Immature natural killer cell (primary cell): ENCODE results near the gene FRMD4A. TPM values are rescaled to one million over a fixed set of nuclear protein-coding genes. Genes with fewer than 3 reads are reported as not detected.

Experiments
- DNase-seq, 3 donors: peaks; one replicate each; pipeline ENCODE4 v3.0.0; 2022; ENCODE audit warnings: mixed read lengths in 1 of 3
- H3K27ac Mint-ChIP-seq, 6 donors: one replicate each; pipeline ENCODE4 v1.8.0; 2020; ENCODE audit warnings: mixed read lengths in 6 of 6, mild to moderate bottlenecking in 5 of 6, inconsistent platforms in 4 of 6, moderate library complexity in 3 of 6
- H3K27me3 Mint-ChIP-seq, 3 donors: one replicate each; pipeline ENCODE4 v1.8.0; 2020 to 2021; ENCODE audit warnings: low read depth in 3 of 3, mild to moderate bottlenecking in 3 of 3, mixed read lengths in 3 of 3, moderate library complexity in 3 of 3, inconsistent platforms in 1 of 3
- H3K36me3 Mint-ChIP-seq, 3 donors: one replicate each; pipeline ENCODE4 v1.8.0; 2020; ENCODE audit warnings: mixed read lengths in 3 of 3, inconsistent platforms in 2 of 3, mild to moderate bottlenecking in 2 of 3
- H3K4me1 Mint-ChIP-seq, 2 donors: one replicate each; pipeline ENCODE4 v1.8.0; 2020; ENCODE audit warnings: inconsistent platforms in 2 of 2, mild to moderate bottlenecking in 2 of 2, mixed read lengths in 2 of 2, moderate library complexity in 1 of 2
- H3K4me3 Mint-ChIP-seq, 5 donors: one replicate each; pipeline ENCODE4 v1.8.0; 2020; ENCODE audit warnings: mild to moderate bottlenecking in 5 of 5, mixed read lengths in 5 of 5, inconsistent platforms in 3 of 5, moderate library complexity in 3 of 5
- H3K9me3 Mint-ChIP-seq, 6 donors: one replicate each; pipeline ENCODE4 v1.8.0; 2020; ENCODE audit warnings: mild to moderate bottlenecking in 6 of 6, mixed read lengths in 6 of 6, inconsistent platforms in 4 of 6, moderate library complexity in 3 of 6
- polyA plus RNA-seq, 3 donors: library from polyadenylated mRNA; unstranded; fragments of 300-500 nt; fragmentation: Illumina TruSeq; gene quantifications; one replicate each; pipeline ENCODE4 v1.2.3, GENCODE V29; 2021

FRMD4A gene
- polyA plus RNA-seq, 3 donors from 2014 or later, result 0.48 TPM; not detected in 2

DNA sequence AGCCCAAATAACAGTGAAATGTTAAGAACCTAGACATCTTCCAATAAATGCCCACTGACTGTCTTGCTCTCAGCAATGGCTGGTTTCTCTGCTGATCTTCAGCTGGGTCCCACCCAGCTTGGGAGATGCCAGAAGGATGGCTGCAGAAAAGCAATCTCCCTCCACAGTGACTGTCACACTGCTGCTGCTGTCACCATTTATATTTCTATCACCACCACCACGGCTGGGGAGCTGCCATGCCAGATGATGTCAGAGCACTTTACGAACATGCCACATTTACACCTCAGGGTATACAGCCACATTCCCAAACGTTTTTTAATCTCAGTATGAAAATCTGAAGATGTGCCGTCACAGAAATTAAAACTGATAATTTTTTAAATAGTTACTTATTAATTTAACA is 29.8 kb upstream of the FRMD4A start:
- no peak overlapping the region for H3K4me3 Mint-ChIP-seq

DNA sequence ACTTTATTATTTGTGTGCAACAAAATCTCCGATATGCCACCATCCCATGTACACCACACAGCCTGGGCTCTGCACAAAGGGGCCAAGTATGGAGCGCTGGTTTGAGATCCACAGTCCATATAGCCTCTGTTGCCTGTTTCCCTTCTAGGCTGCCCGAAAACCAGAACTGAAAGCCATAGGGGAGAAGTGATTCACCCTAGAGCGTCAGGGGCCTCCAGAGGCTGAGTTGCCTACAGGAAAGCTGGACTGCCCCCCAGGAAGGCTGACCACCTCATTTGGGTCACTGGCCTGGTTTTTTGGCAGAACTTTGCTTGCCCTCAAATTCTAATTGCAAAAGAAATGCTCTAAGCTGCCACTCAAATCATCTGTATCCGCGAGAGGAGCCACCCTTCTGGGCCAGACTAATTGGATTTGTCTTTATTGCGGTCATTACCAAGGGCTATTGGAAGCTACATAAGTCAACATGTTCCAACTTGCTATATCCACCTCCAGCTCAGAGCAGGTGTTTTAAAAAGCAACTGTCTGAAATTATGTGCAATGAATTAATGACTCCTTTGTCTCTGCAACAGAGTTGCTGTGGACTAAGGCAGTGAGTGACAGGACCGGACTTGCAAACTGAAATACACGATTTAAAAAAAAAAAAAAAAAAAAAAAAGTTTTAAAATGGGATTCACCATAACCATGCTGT is 28.3 kb upstream of the FRMD4A start:
- Mint-ChIP-seq H3K9me3 (no peaks in the 10 kb centered on the region), H3K27me3 (peaks cover 0 to 3% (median 3%) of the 10 kb centered on the region in 3 donors), H3K4me3 (no peak overlapping the region), H3K27ac (no peak overlapping the region), H3K4me1 (no peaks in the 10 kb centered on the region), H3K36me3 (no peaks in the 10 kb centered on the region)
- DNase-seq, result no peak

More for the DNA sequence above, 29.8 kb upstream of the FRMD4A start:
- no peaks in the 10 kb centered on the region for H3K4me1 Mint-ChIP-seq
- no peak for DNase-seq
- no peaks in the 10 kb centered on the region for H3K36me3 Mint-ChIP-seq
- H3K9me3 Mint-ChIP-seq, result no peaks in the 10 kb centered on the region
- no peak overlapping the region for H3K27ac Mint-ChIP-seq
- H3K27me3 Mint-ChIP-seq, result peaks cover 0 to 3% (median 3%) of the 10 kb centered on the region in 3 donors

DNA sequence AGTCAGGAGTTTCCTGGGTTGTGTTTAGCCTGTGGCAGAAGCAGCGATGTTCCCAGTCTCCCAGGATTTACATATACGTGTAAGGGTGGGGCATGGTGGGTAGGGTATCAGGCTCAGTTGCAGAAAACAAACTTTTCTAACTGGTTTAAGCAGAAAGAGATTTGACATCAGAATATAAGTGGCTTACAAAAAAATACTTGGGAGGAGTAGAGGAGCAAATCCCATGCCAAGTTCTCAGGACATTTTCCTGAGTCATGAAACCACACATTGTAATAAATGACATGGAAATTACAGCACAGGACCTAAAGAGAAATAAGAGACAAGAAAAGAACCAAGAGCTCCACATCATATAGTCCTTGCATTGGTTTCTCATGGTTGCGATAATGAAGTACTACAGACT is 26.2 kb upstream of the FRMD4A start:
- Mint-ChIP-seq H3K27me3 (peaks cover 0 to 3% (median 3%) of the 10 kb centered on the region in 3 donors), H3K9me3 (no peaks in the 10 kb centered on the region), H3K4me1 (no peaks in the 10 kb centered on the region), H3K27ac (no peak overlapping the region), H3K36me3 (no peaks in the 10 kb centered on the region), H3K4me3 (no peak overlapping the region)
- DNase-seq, result no peak

DNA sequence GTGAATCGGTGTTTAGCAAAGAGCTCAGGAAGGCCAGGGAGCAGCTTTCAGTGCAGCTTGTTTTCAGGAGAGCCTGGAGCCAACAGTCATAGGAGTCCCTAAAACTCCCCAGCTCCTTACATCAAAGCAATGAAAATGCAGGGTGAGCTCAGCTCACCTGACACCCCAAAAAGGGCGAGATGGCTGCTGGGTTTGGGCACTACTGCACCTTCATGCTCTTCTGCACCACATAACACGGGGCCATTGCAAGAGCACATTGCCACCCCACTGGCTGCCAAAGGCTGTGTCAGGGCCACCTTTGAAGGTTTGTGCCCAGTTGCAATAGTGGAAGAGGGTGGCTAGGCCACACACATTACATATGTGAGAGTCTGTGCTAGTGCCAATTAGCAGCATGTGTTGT is 25.0 kb upstream of the FRMD4A start:
- no peak overlapping the region for H3K27ac Mint-ChIP-seq
- H3K9me3 Mint-ChIP-seq, result no peaks in the 10 kb centered on the region
- peaks cover 0 to 9% (median 3%) of the 10 kb centered on the region in 3 donors for H3K27me3 Mint-ChIP-seq
- H3K4me3 Mint-ChIP-seq, result no peak overlapping the region
- H3K36me3 Mint-ChIP-seq, result no peaks in the 10 kb centered on the region
- DNase-seq, result no peak
- H3K4me1 Mint-ChIP-seq, result no peaks in the 10 kb centered on the region

DNA sequence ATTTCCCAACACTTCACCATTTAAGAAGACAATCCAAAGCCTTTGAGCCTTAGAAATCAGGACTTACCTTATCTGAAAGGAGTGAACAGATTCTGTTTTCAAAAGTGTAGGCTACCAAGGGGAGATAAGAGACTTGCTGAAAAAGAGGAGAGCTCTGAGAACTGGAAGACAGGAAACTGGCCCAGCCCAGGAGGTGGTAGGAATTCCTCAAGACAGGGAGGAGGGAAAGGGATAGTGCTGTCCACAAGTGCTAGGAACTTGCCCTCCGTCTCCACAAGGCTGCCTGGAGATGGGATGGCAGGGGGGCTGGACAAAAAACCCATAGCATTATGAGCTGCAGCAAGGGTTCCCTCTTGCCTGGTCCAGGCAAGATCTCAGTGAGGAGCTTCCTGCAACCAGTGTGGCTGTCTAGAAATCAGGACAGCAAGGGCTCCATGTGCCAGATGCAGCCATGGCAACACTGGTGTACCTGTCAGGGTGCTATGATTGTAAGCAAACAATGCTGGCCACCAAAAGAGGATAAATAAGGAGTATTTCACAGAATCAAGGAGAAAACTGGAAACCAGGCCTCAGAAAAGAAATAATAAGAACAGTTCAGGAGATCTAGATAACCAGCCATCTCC is 22.7 kb upstream of the FRMD4A start:
- H3K4me3 Mint-ChIP-seq, result no peak overlapping the region
- H3K36me3 Mint-ChIP-seq, result no peaks in the 10 kb centered on the region
- peaks cover 2 to 10% (median 3%) of the 10 kb centered on the region in 3 donors for H3K27me3 Mint-ChIP-seq
- DNase-seq, result no peak
- H3K4me1 Mint-ChIP-seq, result no peaks in the 10 kb centered on the region
- no peak overlapping the region for H3K27ac Mint-ChIP-seq
- H3K9me3 Mint-ChIP-seq, result no peaks in the 10 kb centered on the region

DNA sequence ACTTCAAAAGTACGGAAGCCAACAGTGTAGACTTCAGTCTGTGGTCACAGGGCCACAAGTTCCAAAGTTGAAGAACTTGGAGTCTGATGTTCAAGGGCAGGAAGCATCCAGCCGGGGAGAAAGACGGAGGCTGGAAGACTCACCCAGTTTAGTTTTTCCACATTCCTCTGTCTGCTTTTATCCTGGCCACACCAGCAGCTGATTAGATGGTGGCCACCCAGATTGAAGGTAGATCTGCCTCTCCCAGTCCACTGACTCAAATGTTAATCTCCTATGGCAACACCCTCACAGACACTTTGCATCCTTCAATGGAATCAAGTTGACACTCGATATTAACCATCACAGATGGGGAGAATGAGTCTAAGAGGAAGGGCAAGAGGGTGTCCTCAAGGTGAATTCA is 19.3 kb upstream of the FRMD4A start:
- no peak overlapping the region for H3K4me3 Mint-ChIP-seq
- no peaks in the 10 kb centered on the region for H3K4me1 Mint-ChIP-seq
- no peaks in the 10 kb centered on the region for H3K36me3 Mint-ChIP-seq
- peaks cover 0 to 3% (median 0%) of the 10 kb centered on the region in 6 donors for H3K9me3 Mint-ChIP-seq
- DNase-seq, result no peak
- no peak overlapping the region for H3K27ac Mint-ChIP-seq
- H3K27me3 Mint-ChIP-seq, result peaks cover 0 to 7% (median 4%) of the 10 kb centered on the region in 3 donors

DNA sequence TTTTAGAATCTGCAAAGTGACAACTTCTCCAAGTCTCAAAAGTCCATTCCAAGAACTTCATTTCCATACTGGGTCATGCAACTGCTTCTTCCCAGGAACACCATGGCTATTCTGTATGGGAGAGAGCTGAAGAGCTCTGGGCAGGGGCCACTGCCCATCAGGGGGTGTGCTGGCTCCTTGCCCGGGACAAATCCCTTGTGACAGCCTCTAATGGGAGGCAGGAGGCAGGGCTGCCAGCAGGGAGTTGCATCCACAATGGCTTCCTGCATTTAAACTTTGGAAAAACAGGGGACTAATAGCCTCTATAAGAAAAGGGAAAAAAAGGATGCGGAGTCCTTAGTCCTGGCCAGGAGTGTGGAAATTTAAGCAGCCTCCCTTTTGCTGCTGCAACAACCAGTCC is 18.4 kb upstream of the FRMD4A start:
- Mint-ChIP-seq H3K27me3 (peaks cover 0 to 7% (median 4%) of the 10 kb centered on the region in 3 donors), H3K4me3 (no peak overlapping the region), H3K9me3 (peaks cover 0 to 3% (median 0%) of the 10 kb centered on the region in 6 donors), H3K36me3 (no peaks in the 10 kb centered on the region), H3K27ac (no peak overlapping the region), H3K4me1 (no peaks in the 10 kb centered on the region)
- DNase-seq, result no peak

DNA sequence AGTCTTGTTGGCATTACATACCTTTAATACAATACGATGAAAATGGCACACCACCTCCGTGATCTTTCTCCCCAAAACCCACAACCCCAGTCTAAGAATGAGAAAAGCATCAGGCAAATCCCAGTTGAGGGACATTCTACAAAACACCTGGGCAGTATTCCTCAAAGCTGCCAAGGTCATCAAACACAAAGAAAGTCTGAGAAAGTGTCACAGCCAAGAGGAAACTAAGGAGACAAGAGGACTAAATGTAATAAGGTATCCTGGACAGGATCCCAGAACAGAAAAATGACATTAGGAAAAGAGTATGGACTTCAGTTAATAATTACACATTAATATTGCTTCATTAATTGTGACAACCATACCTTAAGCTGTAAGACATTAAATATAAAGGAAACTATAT is 14.5 kb upstream of the FRMD4A start:
- Mint-ChIP-seq H3K9me3 (peaks cover 0 to 3% (median 0%) of the 10 kb centered on the region in 6 donors), H3K27ac (no peak overlapping the region), H3K4me3 (no peak overlapping the region), H3K4me1 (no peaks in the 10 kb centered on the region), H3K36me3 (no peaks in the 10 kb centered on the region), H3K27me3 (peaks cover 6 to 11% (median 9%) of the 10 kb centered on the region in 3 donors)
- no peak for DNase-seq

DNA sequence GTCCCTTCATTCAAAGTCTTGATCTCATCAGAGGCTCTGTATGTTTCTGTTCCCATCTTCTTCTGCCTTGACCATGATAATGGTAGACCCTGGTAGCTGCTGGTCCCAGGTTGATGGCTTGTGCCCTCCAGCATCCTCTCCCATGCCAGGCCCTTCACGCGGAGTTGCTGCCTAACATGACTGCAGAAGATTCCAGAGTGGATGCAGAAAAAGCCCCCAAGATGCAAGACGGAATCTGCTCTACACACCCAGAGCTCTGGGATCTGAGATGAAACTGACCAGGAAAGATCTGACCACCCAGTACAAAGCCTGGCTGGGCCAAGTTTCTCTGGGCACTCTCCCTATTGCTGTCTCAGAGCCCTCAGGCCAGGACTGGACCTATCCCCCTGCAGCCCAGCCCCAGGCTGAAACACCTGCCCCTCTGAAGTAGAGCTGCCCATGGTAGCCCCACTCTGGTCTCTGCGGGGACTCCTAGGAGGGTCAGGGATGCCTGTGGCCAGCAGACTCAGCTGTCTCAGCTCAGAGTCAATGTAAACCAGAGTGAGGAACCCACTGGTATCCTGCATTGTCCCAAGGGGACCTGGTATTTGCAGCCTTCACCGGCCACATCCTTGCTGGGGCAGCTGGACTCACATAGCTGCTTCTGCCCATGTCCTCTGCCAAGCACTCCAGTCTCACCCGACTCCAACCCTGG is 9.5 kb upstream of the FRMD4A start:
- Mint-ChIP-seq H3K9me3 (no peaks in the 10 kb centered on the region), H3K4me1 (no peaks in the 10 kb centered on the region), H3K27ac (no peak overlapping the region), H3K27me3 (peaks cover 4 to 11% (median 9%) of the 10 kb centered on the region in 3 donors), H3K36me3 (no peaks in the 10 kb centered on the region), H3K4me3 (no peak overlapping the region)
- DNase-seq, result no peak

DNA sequence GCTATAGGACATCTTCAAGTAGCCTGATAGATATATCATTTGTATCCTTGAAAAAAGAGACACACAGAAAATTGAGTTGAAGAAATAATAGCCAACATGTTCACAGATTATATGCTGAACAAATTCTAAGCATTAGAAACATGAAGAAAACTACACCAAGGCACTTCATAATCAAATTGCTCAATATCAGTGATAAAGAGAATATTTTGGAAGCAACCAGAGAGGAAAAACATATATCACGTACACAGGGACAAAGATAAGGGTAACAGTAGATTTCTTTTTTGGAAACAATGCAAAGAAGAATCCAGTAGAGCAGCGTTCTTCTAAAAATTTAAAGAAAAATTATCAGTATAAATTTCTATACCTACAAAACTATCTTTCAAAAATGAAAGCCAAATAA is 6.0 kb upstream of the FRMD4A start:
- no peak overlapping the region for H3K27ac Mint-ChIP-seq
- H3K4me1 Mint-ChIP-seq, result no peaks in the 10 kb centered on the region
- DNase-seq, result no peak
- H3K36me3 Mint-ChIP-seq, result no peaks in the 10 kb centered on the region
- peaks cover 0 to 14% (median 3%) of the 10 kb centered on the region in 3 donors for H3K27me3 Mint-ChIP-seq
- H3K9me3 Mint-ChIP-seq, result no peaks in the 10 kb centered on the region
- H3K4me3 Mint-ChIP-seq, result no peak overlapping the region

DNA sequence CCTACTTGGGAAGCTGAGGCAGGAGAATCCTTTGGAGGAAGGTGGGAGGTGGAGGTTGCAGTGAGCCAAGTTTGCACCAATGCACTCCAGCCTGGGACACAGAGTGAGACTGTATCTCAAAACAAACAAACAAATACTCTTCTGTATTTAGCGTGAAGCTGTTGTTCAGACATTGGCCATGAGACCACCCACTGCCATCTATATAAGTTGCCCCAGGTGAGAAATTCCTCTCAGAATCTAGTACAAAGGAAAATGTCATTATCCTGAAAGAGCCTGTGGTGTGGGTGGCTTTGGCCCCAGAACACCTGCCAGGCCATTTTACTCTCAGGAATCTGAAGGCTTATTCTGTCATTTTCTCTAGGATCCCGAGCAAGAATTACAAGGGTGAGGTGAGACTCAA is 4.0 kb upstream of the FRMD4A start:
- Mint-ChIP-seq H3K4me3 (no peak overlapping the region), H3K27ac (no peak overlapping the region), H3K36me3 (no peaks in the 10 kb centered on the region), H3K4me1 (no peaks in the 10 kb centered on the region), H3K9me3 (no peaks in the 10 kb centered on the region), H3K27me3 (peaks cover 0 to 10% (median 8%) of the 10 kb centered on the region in 3 donors)
- no peak for DNase-seq

DNA sequence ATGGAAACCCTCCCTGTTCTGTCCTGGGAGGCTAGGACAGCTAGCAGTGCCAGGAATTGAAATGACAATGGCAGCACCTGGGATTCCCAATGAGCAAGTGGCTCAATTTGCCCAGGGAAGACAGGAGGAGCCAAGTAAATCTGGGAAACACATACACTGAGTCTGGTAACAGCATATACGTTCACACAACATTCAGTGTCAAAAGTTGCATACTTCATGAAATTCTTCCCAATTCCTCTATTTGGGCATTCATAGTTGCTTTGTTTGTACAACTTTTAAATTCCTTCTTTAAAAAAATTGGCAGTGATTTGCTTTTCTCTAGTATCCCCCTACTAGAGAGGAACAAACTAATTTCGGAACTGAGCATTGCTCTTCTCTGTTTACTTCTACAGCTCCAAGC is 2.9 kb upstream of the FRMD4A start:
- Mint-ChIP-seq H3K27me3 (peaks cover 0 to 10% (median 8%) of the 10 kb centered on the region in 3 donors), H3K4me1 (no peaks in the 10 kb centered on the region), H3K27ac (no peak overlapping the region), H3K36me3 (no peaks in the 10 kb centered on the region), H3K9me3 (no peaks in the 10 kb centered on the region), H3K4me3 (no peak overlapping the region)
- DNase-seq, result no peak

DNA sequence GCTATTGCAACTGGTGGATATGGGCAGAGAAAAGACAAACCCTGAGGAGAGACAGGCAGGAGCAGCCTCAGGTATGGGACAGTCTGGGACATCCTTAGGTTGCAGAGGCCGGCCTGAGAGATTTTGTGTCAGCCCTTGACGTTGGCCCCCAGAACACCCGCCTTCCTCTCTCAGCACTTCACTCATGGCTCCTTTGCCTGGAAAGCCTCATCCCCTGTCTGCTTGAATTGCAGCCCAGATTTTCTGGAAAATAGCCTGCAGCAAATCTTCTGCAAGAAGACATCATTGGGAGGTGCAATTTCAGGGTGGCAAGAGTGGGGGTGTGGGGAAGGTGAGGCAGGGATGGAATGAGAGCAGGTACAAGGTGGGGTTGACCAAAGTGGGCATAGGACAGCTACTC is 2.2 kb upstream of the FRMD4A start:
- Mint-ChIP-seq H3K27me3 (peaks cover 2 to 10% (median 8%) of the 10 kb centered on the region in 3 donors), H3K27ac (no peak overlapping the region), H3K4me3 (no peak overlapping the region), H3K9me3 (no peaks in the 10 kb centered on the region), H3K4me1 (no peaks in the 10 kb centered on the region), H3K36me3 (no peaks in the 10 kb centered on the region)
- DNase-seq, result no peak

DNA sequence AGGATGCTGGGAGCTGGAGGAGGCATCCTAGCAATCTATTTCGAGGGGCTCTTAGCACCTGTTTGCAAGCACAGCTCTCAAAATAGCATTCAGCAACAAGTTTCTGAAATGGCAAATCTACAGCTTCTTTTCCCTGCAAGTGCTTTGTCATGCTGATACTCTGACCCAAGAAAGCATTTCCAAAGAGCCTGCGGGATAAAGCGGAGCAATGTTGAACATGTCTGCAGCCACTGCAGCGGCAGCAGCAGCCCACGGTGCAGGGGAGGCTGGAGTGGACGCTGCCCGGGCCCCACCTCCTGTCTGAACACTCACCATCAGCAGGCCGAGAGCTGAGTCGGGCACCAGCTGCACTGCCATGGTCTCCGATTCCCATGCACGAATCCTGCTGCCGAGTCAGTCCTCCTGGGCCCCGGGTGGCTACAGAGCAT is 964 bp downstream of the FRMD4A start:
- Mint-ChIP-seq H3K4me3 (no peak overlapping the region), H3K4me1 (no peaks in the 10 kb centered on the region), H3K9me3 (no peaks in the 10 kb centered on the region), H3K27ac (no peak overlapping the region), H3K27me3 (peaks cover 3 to 10% (median 4%) of the 10 kb centered on the region in 3 donors), H3K36me3 (no peaks in the 10 kb centered on the region)
- DNase-seq, result no peak
